CD4-positive, alpha-beta T cell (primary cell): Measurements from ENCODE around the gene ANGEL1. TPM values are rescaled to one million over a fixed set of nuclear protein-coding genes. Genes with fewer than 3 reads are reported as not detected.

Source experiments
- ATAC-seq: fragments of 200-7000 bp; cut with Tn5 transposase; one replicate; pipeline ENCODE4 v1.10.0; 2022; ENCODE audit warnings: mild to moderate bottlenecking; ENCODE audit not compliant: poor library complexity
- CTCF ChIA-PET: fragments of 350-600 bp; sonication (Branson Sonifier 250); formaldehyde crosslinking; loops from one replicate; lab custom pipeline; 2021; ENCODE audit warnings: antibody characterized with exemption, inconsistent platforms; lab: Charles Lee
- POLR2A ChIA-PET: fragments of 350-600 bp; sonication (Branson Sonifier 250); formaldehyde crosslinking; loops from one replicate; lab custom pipeline; 2021; ENCODE audit warnings: antibody characterized with exemption, inconsistent platforms; lab: Charles Lee
- DNase-seq, 14 experiments: peaks; one replicate each; pipeline ENCODE4 v3.0.0-alpha.2; 2013 to 2020; ENCODE audit warnings: mixed read lengths in 2 of 14
- H3K27ac ChIP-seq, 2 donors: one replicate each; pipeline versions ENCODE4 v1.5.1 to v1.7.0; 2013; ENCODE audit warnings: low read length in 2 of 2, low read depth in 1 of 2, mild to moderate bottlenecking in 1 of 2
- H3K27me3 ChIP-seq, 2 experiments: 1 replicate in 1 of 2; 2 replicates in 1 of 2; pipeline versions ENCODE4 v1.6.1 to v1.7.0; 2013; ENCODE audit warnings: low read length in 2 of 2, control low read depth in 1 of 2, mild to moderate bottlenecking in 1 of 2, moderate library complexity in 1 of 2; ENCODE audit not compliant: insufficient read depth in 2 of 2, control insufficient read depth in 1 of 2
- H3K36me3 ChIP-seq: one replicate; pipeline ENCODE4 v1.6.1; 2013; ENCODE audit warnings: low read length, control low read depth; ENCODE audit not compliant: insufficient read depth
- H3K4me1 ChIP-seq: one replicate; pipeline ENCODE4 v1.6.1; 2013; ENCODE audit warnings: low read length, control low read depth; ENCODE audit not compliant: insufficient read depth
- H3K4me3 ChIP-seq: one replicate; pipeline ENCODE4 v1.5.1; 2013; ENCODE audit warnings: mild to moderate bottlenecking, low read length, moderate library complexity
- H3K9me3 ChIP-seq, 2 experiments: 1 replicate in 1 of 2; 2 replicates in 1 of 2; pipeline versions ENCODE4 v1.6.1 to v1.7.0; 2013; ENCODE audit warnings: low read length in 2 of 2, mild to moderate bottlenecking in 2 of 2, control low read depth in 1 of 2, moderate library complexity in 1 of 2; ENCODE audit not compliant: control insufficient read depth in 1 of 2, insufficient read depth in 1 of 2
- H3K27ac Mint-ChIP-seq: one replicate; pipeline ENCODE4 v1.8.0; 2020; ENCODE audit warnings: mixed read lengths
- H3K27me3 Mint-ChIP-seq: one replicate; pipeline ENCODE4 v1.8.0; 2021; ENCODE audit warnings: mixed read lengths
- H3K36me3 Mint-ChIP-seq: one replicate; pipeline ENCODE4 v1.8.0; 2021; ENCODE audit warnings: low read depth, mixed read lengths
- H3K4me1 Mint-ChIP-seq: one replicate; pipeline ENCODE4 v1.8.0; 2021; ENCODE audit warnings: low read depth, mixed read lengths
- H3K4me3 Mint-ChIP-seq: one replicate; pipeline ENCODE4 v1.8.0; 2020; ENCODE audit warnings: mild to moderate bottlenecking, mixed read lengths
- H3K9me3 Mint-ChIP-seq: one replicate; pipeline ENCODE4 v1.8.0; 2020; ENCODE audit warnings: mixed read lengths
- CTCF ChIP-seq: fragments of 200-600 bp; IDR thresholded peaks from one replicate; pipeline ENCODE4 v1.8.0; 2022; ENCODE audit warnings: antibody characterized with exemption, mild to moderate bottlenecking
- intact Hi-C, 2 experiments: fragments of 100-400 bp; cut with DNase I in 1 of 2; cut with micrococcal nuclease in 1 of 2; formaldehyde crosslinking; loops; one replicate each; pipeline versions ENCODE4 v1.15.1 to v1.9.0; 2023 to 2025; cut with DNase I, micrococcal nuclease
- total RNA-seq, 174 experiments: library from RNA in 2 of 174; stranded (reverse) in 2 of 174; gene quantifications; one replicate each; pipeline ENCODE4 v1.2.3 and lab custom pipeline; 2021 to 2026

Gene ANGEL1
- total RNA-seq, 2 experiments from 2014 or later = 10.1 to 10.4 TPM

GRCh38 chr14:76792422-76792821 is 20.3 kb downstream of the ANGEL1 start:
- Mint-ChIP-seq H3K9me3 (no peaks in the 10 kb centered on the region), H3K4me1 (no peaks in the 10 kb centered on the region), H3K4me3 (no peak overlapping the region), H3K27me3 (no peaks in the 10 kb centered on the region), H3K36me3 (peaks cover 87% of the 10 kb centered on the region), H3K27ac (no peak overlapping the region)
- H3K4me1 ChIP-seq = no peaks in the 10 kb centered on the region
- ATAC-seq = no peak
- DNase-seq = no peak
- H3K27me3 ChIP-seq = no peaks in the 10 kb centered on the region
- CTCF ChIA-PET = no interaction called here
- POLR2A ChIA-PET = no interaction called here
- no peak for TF ChIP-seq CTCF
- no peak overlapping the region for H3K27ac ChIP-seq
- no peaks in the 10 kb centered on the region for H3K9me3 ChIP-seq
- intact Hi-C loops = no loop called here
- H3K36me3 ChIP-seq = peaks cover 51% of the 10 kb centered on the region
- no peak overlapping the region for H3K4me3 ChIP-seq

- ATAC-seq = no peak
- intact Hi-C loops = no loop called here
- H3K36me3 Mint-ChIP-seq = peaks cover 77% of the 10 kb centered on the region
These were observed 26.1 kb downstream of the ANGEL1 start for GRCh38 chr14:76786601-76787000.

GRCh38 chr14:76784881-76785280 is 27.8 kb downstream of the ANGEL1 start:
- H3K27me3 ChIP-seq = no peaks in the 10 kb centered on the region
- H3K36me3 ChIP-seq = peaks cover 56% of the 10 kb centered on the region
- Mint-ChIP-seq H3K4me3 (no peak overlapping the region), H3K27me3 (no peaks in the 10 kb centered on the region), H3K36me3 (peaks cover 70% of the 10 kb centered on the region), H3K4me1 (peaks cover 23% of the 10 kb centered on the region), H3K9me3 (no peaks in the 10 kb centered on the region), H3K27ac (peak overlapping the region; percentile 59)
- DNase-seq (peak; percentile 33 to 86 (median 52)), ATAC-seq (peak; percentile 97)
- intact Hi-C loops = loop anchor here (1.0 kb wide), 2 partner anchors 71 to 75 kb away; no protein-coding TSS in a partner anchor
- H3K27ac ChIP-seq = no peak overlapping the region
- peak; percentile 71 for TF ChIP-seq CTCF
- H3K4me1 ChIP-seq = peaks cover 33% of the 10 kb centered on the region
- CTCF ChIA-PET = interaction anchor here (0.6 to 3.0 kb wide), 15 partner anchors 16 to 734 kb away, joined by 3 to 30 read pairs (median 4); partner anchors contain the start of gene ANGEL1
- H3K4me3 ChIP-seq = no peak overlapping the region
- POLR2A ChIA-PET = interaction anchor here (1.9 kb wide), 1 partner anchor 28 kb away, joined by 5 read pairs; the partner anchor contains the start of gene ANGEL1
- no peaks in the 10 kb centered on the region for H3K9me3 ChIP-seq

More at GRCh38 chr14:76786601-76787000, 26.1 kb downstream of the ANGEL1 start:
- DNase-seq = no peak
- ChIA-PET CTCF (no interaction called here), POLR2A (no interaction called here)
- Histone ChIP-seq H3K4me1 (peaks cover 28% of the 10 kb centered on the region), H3K4me3 (no peak overlapping the region), H3K9me3 (no peaks in the 10 kb centered on the region), H3K36me3 (peaks cover 62% of the 10 kb centered on the region), H3K27me3 (no peaks in the 10 kb centered on the region), H3K27ac (no peak overlapping the region)
- H3K27ac Mint-ChIP-seq = no peak overlapping the region
- no peaks in the 10 kb centered on the region for H3K9me3 Mint-ChIP-seq
- no peak for TF ChIP-seq CTCF
- H3K4me1 Mint-ChIP-seq = peaks cover 23% of the 10 kb centered on the region
- no peaks in the 10 kb centered on the region for H3K27me3 Mint-ChIP-seq
- no peak overlapping the region for H3K4me3 Mint-ChIP-seq
